ENCODE measurements around the gene PID1.

GRCh38 chr2:229199267-229199666 is 71.8 kb downstream of the PID1 start:
- TF ChIP-seq POLR2A (IDR thresholded peaks at IDR 0.05) (no peak), CTCF (IDR thresholded peaks at IDR 0.05) (no peak), POLR2AphosphoS5 (IDR thresholded peaks at IDR 0.05) (no peak), EP300 (IDR thresholded peaks at IDR 0.05) (no peak)

All from suprapubic skin (tissue), 4 donors.